HepG2 (cell line): Measurements from ENCODE around the gene SKIL. TPM values are rescaled to one million over a fixed set of nuclear protein-coding genes. Genes with fewer than 3 reads are reported as not detected.
A peak's percentile ranks its signal among the peaks of the same experiment; 100 is the strongest.

ENCODE experiments used
- ATAC-seq: fragments of 200-7000 bp; cut with Tn5 transposase; 3 replicates; pipeline ENCODE4 v1.9.1; 2020; ENCODE audit warnings: mild to moderate bottlenecking, moderate library complexity
- BruUV-seq: library from RNA; stranded (reverse); fragments of 400-500 nt; replicated peaks from 2 replicates; lab custom pipeline; 2021; lab: Mats Ljungman, UMichigan
- CTCF ChIA-PET: fragments of 300-600 bp; formaldehyde crosslinking; extraction: SDS; loops from one replicate; lab custom pipeline; 2021; ENCODE audit warnings: low total read pairs, inconsistent platforms, low intra/inter-chr PET ratio; lab: Yijun Ruan, JAX
- POLR2A ChIA-PET: fragments of 350-600 bp; sonication (Branson Sonifier 250); formaldehyde crosslinking; loops from one replicate; lab custom pipeline; 2020; ENCODE audit warnings: antibody characterized with exemption, inconsistent platforms; lab: Yijun Ruan, JAX
- DNase-seq: peaks from one replicate; pipeline ENCODE4 v3.0.0-alpha.2; 2015; ENCODE audit warnings: low spot score
- FAIRE-seq: peaks from 3 replicates; lab custom pipeline; 2011; peaks lifted over from hg19 to GRCh38; lab: Jason Lieb, UNC
- H2AFZ ChIP-seq: one replicate; pipeline ENCODE4 v1.6.1; 2011; ENCODE audit warnings: low read length, inconsistent platforms
- H3K27ac ChIP-seq: fragments of 300-600 bp; 3 replicates; pipeline ENCODE4 v1.8.0; 2011; ENCODE audit warnings: mixed run types, mild to moderate bottlenecking, mixed read lengths, low read length, inconsistent platforms; ENCODE audit not compliant: insufficient read depth; ENCODE audit errors: extremely low read length
- H3K27me3 ChIP-seq, 2 experiments: fragments of 200-600 bp in 1 of 2; 2 replicates in 1 of 2; 3 replicates in 1 of 2; pipeline versions ENCODE4 v1.6.0 to v1.8.0; 2011; ENCODE audit warnings: low read length in 2 of 2, mild to moderate bottlenecking in 2 of 2, moderate library complexity in 2 of 2, inconsistent platforms in 1 of 2; ENCODE audit not compliant: insufficient read depth in 2 of 2, control insufficient read depth in 1 of 2
- H3K36me3 ChIP-seq, 2 experiments: fragments of 200-600 bp in 1 of 2; replicated peaks in 1 of 2; 2 replicates in 1 of 2; 3 replicates in 1 of 2; pipeline versions ENCODE4 v1.5.1 to v1.8.0; 2011; ENCODE audit warnings: low read length in 2 of 2, inconsistent platforms in 1 of 2; ENCODE audit not compliant: insufficient read depth in 2 of 2, control insufficient read depth in 1 of 2
- H3K4me1 ChIP-seq: 2 replicates; pipeline ENCODE4 v1.5.1; 2012; ENCODE audit warnings: low read length, inconsistent platforms; ENCODE audit not compliant: insufficient read depth
- H3K4me2 ChIP-seq: 2 replicates; pipeline ENCODE4 v1.6.0; 2011; ENCODE audit warnings: low read depth, low read length, inconsistent platforms
- H3K4me3 ChIP-seq, 3 experiments: fragments of 200-600 bp in 1 of 3; sonication (generic), shearing (Covaris generic) in 1 of 3; replicated peaks in 1 of 3; 2 replicates each; pipeline ENCODE4 v1.5.1; 2011 to 2016; ENCODE audit warnings: low read length in 3 of 3, inconsistent platforms in 2 of 3, low read depth in 2 of 3, mild to moderate bottlenecking in 2 of 3, control low read depth in 1 of 3, mixed read lengths in 1 of 3; ENCODE audit not compliant: insufficient read depth in 1 of 3
- H3K79me2 ChIP-seq: one replicate; pipeline ENCODE4 v1.6.1; 2011; ENCODE audit warnings: low read length, inconsistent platforms; ENCODE audit not compliant: insufficient read depth
- H3K9ac ChIP-seq: 2 replicates; pipeline ENCODE4 v1.6.0; 2011; ENCODE audit warnings: mild to moderate bottlenecking, low read depth, low read length, inconsistent platforms; ENCODE audit not compliant: insufficient read depth
- H3K9me3 ChIP-seq: 2 replicates; pipeline ENCODE4 v1.5.1; 2012; ENCODE audit warnings: mild to moderate bottlenecking, low read length
- H4K20me1 ChIP-seq: 2 replicates; pipeline ENCODE4 v1.6.0; 2011; ENCODE audit warnings: inconsistent platforms, mild to moderate bottlenecking, low read length, moderate library complexity; ENCODE audit not compliant: insufficient read depth
- FOXJ3 ChIP-seq: sonication (generic); formaldehyde crosslinking; IDR thresholded peaks from 2 replicates; pipeline ENCODE4 v1.4.0; 2020; ENCODE audit warnings: missing genetic modification reagents, mild to moderate bottlenecking, borderline replicate concordance
- JUN ChIP-seq: sonication (generic); formaldehyde crosslinking; IDR thresholded peaks from 2 replicates; pipeline ENCODE4 v1.4.0; 2020; ENCODE audit warnings: mild to moderate bottlenecking, missing genetic modification reagents
- MIER2 ChIP-seq: IDR thresholded peaks from 2 replicates; pipeline ENCODE4 v1.6.1; 2016; ENCODE audit warnings: missing biosample characterization, missing genetic modification reagents
- MIXL1 ChIP-seq: IDR thresholded peaks from 2 replicates; pipeline ENCODE4 v1.6.1; 2016
- RAD21 ChIP-seq: fragments of 450-650 bp; formaldehyde crosslinking; IDR thresholded peaks from 2 replicates; pipeline ENCODE4 v1.5.0; 2020; ENCODE audit warnings: mild to moderate bottlenecking
- SMC3 ChIP-seq: IDR thresholded peaks from 2 replicates; pipeline ENCODE4 v1.6.1; 2011; ENCODE audit warnings: low read length, improper control_type of control experiment
- STAG1 ChIP-seq: sonication (generic); formaldehyde crosslinking; IDR thresholded peaks from 2 replicates; pipeline ENCODE4 v1.4.0; 2020; ENCODE audit warnings: missing genetic modification reagents
- TEAD3 ChIP-seq: optimal IDR thresholded peaks from 2 replicates; pipeline ENCODE3; 2016; ENCODE audit warnings: borderline replicate concordance
- ZNF615 ChIP-seq: sonication (generic); formaldehyde crosslinking; IDR thresholded peaks from 2 replicates; pipeline ENCODE4 v1.5.0; 2020; ENCODE audit warnings: mild to moderate bottlenecking, missing genetic modification reagents, borderline replicate concordance
- WGBS: methylation state at CpG from one replicate; pipeline ENCODE4 v1.1.6; 2017; ENCODE audit warnings: low lambda C conversion rate; 5-methylcytosine and 5-hydroxymethylcytosine counted together
- in situ Hi-C: cut with HindIII; loops from 2 replicates; pipeline ENCODE4 v1.10.0; 2017; ENCODE audit warnings: low pct_unique_long_range_greater_than_20kb; ENCODE audit not compliant: extremely low pct_ligation_motif_present
- intact Hi-C: fragments of 100-400 bp; cut with micrococcal nuclease; formaldehyde crosslinking; loops from one replicate; pipeline ENCODE4 v1.10.0; 2022; ENCODE audit not compliant: unreplicated experiment
- polyA plus RNA-seq, 8 experiments: library from polyadenylated mRNA; depleted of rRNA in 3 of 8; stranded (reverse) in 7 of 8; unstranded in 1 of 8; fragments of >200 nt; fragmentation: Illumina TruSeq in 4 of 8; extraction: Trizol in 4 of 8; gene quantifications; 2 replicates each; pipeline versions ENCODE4 v1.2.1 to v1.2.3, GENCODE V29; 2011 to 2016; ENCODE audit warnings: low read depth in 4 of 8, missing spikeins in 1 of 8, mixed read lengths in 1 of 8; ENCODE audit not compliant: insufficient read depth in 1 of 8
- total RNA-seq, 5 experiments: library from RNA; depleted of rRNA; stranded (reverse); fragments of >200 nt; fragmentation: Illumina TruSeq; extraction: Trizol; gene quantifications; 2 replicates each; pipeline ENCODE4 v1.2.3, GENCODE V29; 2016; ENCODE audit warnings: low read depth in 1 of 5
- TF ChIP-seq, protein P1 (sequence below): sonication (generic); formaldehyde crosslinking; IDR thresholded peaks from 2 replicates; pipeline ENCODE4 v1.5.0; 2020; ENCODE audit warnings: mild to moderate bottlenecking, missing genetic modification reagents, moderate library complexity
- TF ChIP-seq, protein P2 (sequence below): sonication (generic); formaldehyde crosslinking; IDR thresholded peaks from 2 replicates; pipeline ENCODE4 v1.4.0; 2020; ENCODE audit warnings: missing genetic modification reagents

The SKIL gene
- total and polyA plus RNA-seq, 2 of the 13 experiments (the other 11 are each of a cell fraction or from before 2014, with no cell fraction given): 5.2 to 20.7 TPM

- Histone ChIP-seq H4K20me1 (no peaks in the 10 kb centered on the region), H3K36me3 (no peaks in the 10 kb centered on the region), H3K27me3 (no peaks in the 10 kb centered on the region; a peak in 1 of 5 replicates), H3K79me2 (no peaks in the 10 kb centered on the region), H3K4me1 (peaks cover 22% of the 10 kb centered on the region), H3K4me3 (no peak overlapping the region), H3K27ac (no peak overlapping the region), H3K4me2 (no peak overlapping the region), H3K9me3 (no peaks in the 10 kb centered on the region), H3K9ac (no peak overlapping the region), H2AFZ (no peak overlapping the region)
- intact Hi-C loops (loop anchor here (1.0 kb wide), 3 partner anchors 85 to 398 kb away; no protein-coding TSS in a partner anchor), in situ Hi-C loops (loop anchor here (5.0 to 10.0 kb wide), 2 partner anchors 102 to 281 kb away; no protein-coding TSS in a partner anchor)
- ChIA-PET POLR2A (no interaction called here), CTCF (interaction anchor here (0.8 to 2.2 kb wide), 6 partner anchors 24 to 398 kb away, joined by 3 to 32 read pairs (median 10); no protein-coding TSS in a partner anchor)
- ATAC-seq: peak; percentile 34
- DNase-seq: peak; percentile 52
- no TSS peak for BruUV-seq
- 30% methylated on average over 5 of the region's 5 CpGs for WGBS
- FAIRE-seq: peak; percentile 67
- TF ChIP-seq, protein P1, sequence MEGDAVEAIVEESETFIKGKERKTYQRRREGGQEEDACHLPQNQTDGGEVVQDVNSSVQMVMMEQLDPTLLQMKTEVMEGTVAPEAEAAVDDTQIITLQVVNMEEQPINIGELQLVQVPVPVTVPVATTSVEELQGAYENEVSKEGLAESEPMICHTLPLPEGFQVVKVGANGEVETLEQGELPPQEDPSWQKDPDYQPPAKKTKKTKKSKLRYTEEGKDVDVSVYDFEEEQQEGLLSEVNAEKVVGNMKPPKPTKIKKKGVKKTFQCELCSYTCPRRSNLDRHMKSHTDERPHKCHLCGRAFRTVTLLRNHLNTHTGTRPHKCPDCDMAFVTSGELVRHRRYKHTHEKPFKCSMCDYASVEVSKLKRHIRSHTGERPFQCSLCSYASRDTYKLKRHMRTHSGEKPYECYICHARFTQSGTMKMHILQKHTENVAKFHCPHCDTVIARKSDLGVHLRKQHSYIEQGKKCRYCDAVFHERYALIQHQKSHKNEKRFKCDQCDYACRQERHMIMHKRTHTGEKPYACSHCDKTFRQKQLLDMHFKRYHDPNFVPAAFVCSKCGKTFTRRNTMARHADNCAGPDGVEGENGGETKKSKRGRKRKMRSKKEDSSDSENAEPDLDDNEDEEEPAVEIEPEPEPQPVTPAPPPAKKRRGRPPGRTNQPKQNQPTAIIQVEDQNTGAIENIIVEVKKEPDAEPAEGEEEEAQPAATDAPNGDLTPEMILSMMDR (CRISPR knock-in tag): peak; percentile 91
- 0 out of 2 replicates have a peak, but pooled peaks have one; percentile 21 for TF ChIP-seq MIER2 (CRISPR knock-in tag)
- TF ChIP-seq STAG1 (CRISPR knock-in tag): peak; percentile 98
- peak; percentile 16 for TF ChIP-seq TEAD3 (CRISPR knock-in tag)
- no peak for TF ChIP-seq ZNF615 (CRISPR knock-in tag)
- TF ChIP-seq FOXJ3 (CRISPR knock-in tag): 0 out of 2 replicates have a peak, but pooled peaks have one; percentile 20
- TF ChIP-seq JUN (CRISPR knock-in tag): no peak
- TF ChIP-seq, protein P2, sequence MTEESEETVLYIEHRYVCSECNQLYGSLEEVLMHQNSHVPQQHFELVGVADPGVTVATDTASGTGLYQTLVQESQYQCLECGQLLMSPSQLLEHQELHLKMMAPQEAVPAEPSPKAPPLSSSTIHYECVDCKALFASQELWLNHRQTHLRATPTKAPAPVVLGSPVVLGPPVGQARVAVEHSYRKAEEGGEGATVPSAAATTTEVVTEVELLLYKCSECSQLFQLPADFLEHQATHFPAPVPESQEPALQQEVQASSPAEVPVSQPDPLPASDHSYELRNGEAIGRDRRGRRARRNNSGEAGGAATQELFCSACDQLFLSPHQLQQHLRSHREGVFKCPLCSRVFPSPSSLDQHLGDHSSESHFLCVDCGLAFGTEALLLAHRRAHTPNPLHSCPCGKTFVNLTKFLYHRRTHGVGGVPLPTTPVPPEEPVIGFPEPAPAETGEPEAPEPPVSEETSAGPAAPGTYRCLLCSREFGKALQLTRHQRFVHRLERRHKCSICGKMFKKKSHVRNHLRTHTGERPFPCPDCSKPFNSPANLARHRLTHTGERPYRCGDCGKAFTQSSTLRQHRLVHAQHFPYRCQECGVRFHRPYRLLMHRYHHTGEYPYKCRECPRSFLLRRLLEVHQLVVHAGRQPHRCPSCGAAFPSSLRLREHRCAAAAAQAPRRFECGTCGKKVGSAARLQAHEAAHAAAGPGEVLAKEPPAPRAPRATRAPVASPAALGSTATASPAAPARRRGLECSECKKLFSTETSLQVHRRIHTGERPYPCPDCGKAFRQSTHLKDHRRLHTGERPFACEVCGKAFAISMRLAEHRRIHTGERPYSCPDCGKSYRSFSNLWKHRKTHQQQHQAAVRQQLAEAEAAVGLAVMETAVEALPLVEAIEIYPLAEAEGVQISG: no peak
- TF ChIP-seq MIXL1: 0 out of 2 replicates have a peak, but pooled peaks have one; percentile 49
- peak; percentile 91 for TF ChIP-seq RAD21 (CRISPR knock-in tag)
- TF ChIP-seq SMC3: peak; percentile 98
- TF ChIP-seq, all 625 proteins: peak for 8
Observed at GRCh38 chr3:170414202-170414663, 56.7 kb downstream of the SKIL start.
